Neural crest cell (in vitro differentiated cells): ENCODE results near the gene NPAS2. TPM values are rescaled to one million over a fixed set of nuclear protein-coding genes. Genes with fewer than 3 reads are reported as not detected.

ENCODE experiments used
- DNase-seq: peaks from one replicate; pipeline ENCODE4 v3.0.0; 2021; ENCODE audit warnings: low read depth, mixed read lengths, low spot score
- H3K27ac Mint-ChIP-seq: one replicate; pipeline ENCODE4 v1.8.0; 2021; ENCODE audit warnings: mild to moderate bottlenecking, mixed read lengths; ENCODE audit not compliant: unreplicated experiment
- H3K27me3 Mint-ChIP-seq: 2 replicates; pipeline ENCODE4 v1.8.0; 2021; ENCODE audit warnings: low read depth, mild to moderate bottlenecking, mixed read lengths
- H3K36me3 Mint-ChIP-seq: 2 replicates; pipeline ENCODE4 v1.8.0; 2021; ENCODE audit warnings: low read depth, mild to moderate bottlenecking, mixed read lengths
- H3K4me1 Mint-ChIP-seq: 2 replicates; pipeline ENCODE4 v1.8.0; 2021; ENCODE audit warnings: mixed read lengths
- H3K4me3 Mint-ChIP-seq: one replicate; pipeline ENCODE4 v1.8.0; 2021; ENCODE audit warnings: mild to moderate bottlenecking, mixed read lengths
- H3K9me3 Mint-ChIP-seq: 2 replicates; pipeline ENCODE4 v1.8.0; 2021; ENCODE audit warnings: mixed read lengths
- total RNA-seq: library from RNA; stranded (reverse); gene quantifications from 2 replicates; pipeline ENCODE4 v1.2.1, GENCODE V29; 2021
- TF ChIP-seq, protein P1 (sequence below): fragments of 200-600 bp; sonication (generic); conservative IDR thresholded peaks from 2 replicates; pipeline ENCODE4 v1.5.0; 2021; ENCODE audit warnings: antibody characterized with exemption, mild to moderate bottlenecking

The NPAS2 gene
- total RNA-seq, 1 donor from 2014 or later, result 2.6 TPM

DNA sequence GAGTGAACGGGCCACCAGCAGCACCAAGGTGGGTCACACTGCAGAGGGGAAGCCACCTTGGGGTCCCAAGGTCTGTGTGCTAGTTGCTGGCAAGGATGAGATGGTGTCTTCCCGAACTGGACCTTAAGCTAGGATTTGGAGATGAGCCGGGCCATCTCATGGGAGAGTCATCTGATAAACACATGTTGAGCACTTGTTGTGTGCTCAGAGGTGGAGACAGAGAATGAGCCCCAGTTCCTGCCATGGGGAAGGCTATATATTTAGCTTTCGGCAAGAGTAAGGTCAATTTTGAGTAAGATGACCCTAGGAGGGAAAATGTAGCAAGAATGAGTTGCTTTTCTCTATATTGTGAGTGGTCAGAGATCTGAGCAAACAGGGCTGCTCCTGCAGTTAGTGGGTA is 140.7 kb downstream of the NPAS2 start:
- no peaks in the 10 kb centered on the region for H3K36me3 Mint-ChIP-seq
- no peaks in the 10 kb centered on the region for H3K27me3 Mint-ChIP-seq
- H3K9me3 Mint-ChIP-seq, result no peaks in the 10 kb centered on the region
- no peaks in the 10 kb centered on the region for H3K4me1 Mint-ChIP-seq
- H3K4me3 Mint-ChIP-seq, result no peak overlapping the region
- no peak overlapping the region for H3K27ac Mint-ChIP-seq
- no peak for DNase-seq
- TF ChIP-seq, protein P1, sequence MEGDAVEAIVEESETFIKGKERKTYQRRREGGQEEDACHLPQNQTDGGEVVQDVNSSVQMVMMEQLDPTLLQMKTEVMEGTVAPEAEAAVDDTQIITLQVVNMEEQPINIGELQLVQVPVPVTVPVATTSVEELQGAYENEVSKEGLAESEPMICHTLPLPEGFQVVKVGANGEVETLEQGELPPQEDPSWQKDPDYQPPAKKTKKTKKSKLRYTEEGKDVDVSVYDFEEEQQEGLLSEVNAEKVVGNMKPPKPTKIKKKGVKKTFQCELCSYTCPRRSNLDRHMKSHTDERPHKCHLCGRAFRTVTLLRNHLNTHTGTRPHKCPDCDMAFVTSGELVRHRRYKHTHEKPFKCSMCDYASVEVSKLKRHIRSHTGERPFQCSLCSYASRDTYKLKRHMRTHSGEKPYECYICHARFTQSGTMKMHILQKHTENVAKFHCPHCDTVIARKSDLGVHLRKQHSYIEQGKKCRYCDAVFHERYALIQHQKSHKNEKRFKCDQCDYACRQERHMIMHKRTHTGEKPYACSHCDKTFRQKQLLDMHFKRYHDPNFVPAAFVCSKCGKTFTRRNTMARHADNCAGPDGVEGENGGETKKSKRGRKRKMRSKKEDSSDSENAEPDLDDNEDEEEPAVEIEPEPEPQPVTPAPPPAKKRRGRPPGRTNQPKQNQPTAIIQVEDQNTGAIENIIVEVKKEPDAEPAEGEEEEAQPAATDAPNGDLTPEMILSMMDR, result no peak

DNA sequence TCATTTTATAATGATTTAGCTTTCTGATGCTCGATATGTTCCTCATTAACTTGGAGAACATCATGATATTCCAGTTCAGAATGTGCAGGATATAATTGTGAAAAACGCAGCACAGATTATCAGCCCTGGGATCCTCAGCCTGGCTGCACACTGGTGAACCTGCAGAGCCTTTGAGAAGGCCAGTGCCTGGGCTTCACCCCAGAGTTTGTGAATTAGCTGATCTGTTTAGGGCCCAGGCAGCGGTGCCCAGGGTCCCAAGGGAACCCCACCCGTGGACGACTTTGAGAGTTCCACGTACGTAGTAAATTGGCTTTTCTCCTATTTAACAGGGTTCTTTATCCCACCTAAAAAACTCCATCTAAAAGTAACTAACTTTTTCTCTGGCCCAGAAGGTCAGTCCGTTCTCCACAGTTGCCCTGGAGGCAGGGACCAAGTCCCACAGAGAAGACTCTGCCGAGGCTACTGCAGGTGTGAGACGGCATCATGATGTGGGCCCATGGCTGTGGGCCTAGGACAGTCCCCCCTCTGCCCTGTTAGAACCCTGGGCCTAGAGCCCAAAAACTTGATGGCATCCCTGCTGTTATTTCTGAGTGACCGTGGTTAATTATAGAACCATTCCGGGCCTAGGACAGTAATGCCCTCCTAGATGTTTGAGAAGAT is 142.6 kb downstream of the NPAS2 start:
- Mint-ChIP-seq H3K27ac (no peak overlapping the region), H3K36me3 (no peaks in the 10 kb centered on the region), H3K9me3 (no peaks in the 10 kb centered on the region), H3K4me1 (no peaks in the 10 kb centered on the region), H3K27me3 (no peaks in the 10 kb centered on the region), H3K4me3 (no peak overlapping the region)
- TF ChIP-seq, protein P1, result no peak
- no peak for DNase-seq

DNA sequence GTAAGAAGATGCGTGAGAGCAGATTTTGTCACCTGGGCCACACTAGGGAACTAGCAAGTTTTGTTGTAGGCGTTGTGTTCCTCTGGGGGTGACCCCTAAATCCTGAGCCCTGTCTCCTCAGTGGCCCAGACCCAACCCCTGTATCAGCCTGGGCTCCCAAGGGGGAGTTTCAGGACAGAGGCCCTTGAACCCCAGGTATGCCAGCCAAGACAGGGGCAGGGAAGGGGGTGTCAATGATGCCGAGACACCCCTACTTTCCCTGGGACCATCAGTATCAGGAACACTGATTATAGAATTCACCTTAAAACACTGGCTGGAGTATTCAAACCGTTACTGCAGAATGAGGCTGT is 143.1 kb downstream of the NPAS2 start:
- DNase-seq, result no peak
- TF ChIP-seq, protein P1, result no peak
- no peaks in the 10 kb centered on the region for H3K36me3 Mint-ChIP-seq

DNA sequence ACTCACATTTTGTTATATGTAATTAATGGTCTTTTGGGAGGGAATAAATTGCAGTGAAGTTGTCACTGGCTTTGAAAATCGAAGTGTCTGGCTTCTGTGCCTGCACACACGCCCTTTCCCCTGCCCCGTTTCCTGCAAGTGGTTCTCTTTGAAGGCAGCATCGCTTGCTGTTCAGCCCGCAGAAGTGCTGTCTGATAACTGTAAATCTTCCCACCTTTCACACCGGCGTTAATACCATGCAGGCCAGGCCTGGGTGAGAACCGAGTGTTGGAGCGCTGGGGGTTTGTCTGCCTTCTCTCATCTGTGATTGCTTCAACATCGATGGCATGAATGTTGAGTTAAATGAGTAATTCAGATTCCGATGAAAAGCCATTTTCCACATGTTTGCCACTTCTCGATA is 144.3 kb downstream of the NPAS2 start:
- TF ChIP-seq, protein P1, result no peak
- Mint-ChIP-seq H3K4me1 (no peaks in the 10 kb centered on the region), H3K27ac (no peak overlapping the region), H3K27me3 (no peaks in the 10 kb centered on the region), H3K9me3 (no peaks in the 10 kb centered on the region), H3K4me3 (no peak overlapping the region), H3K36me3 (no peaks in the 10 kb centered on the region)
- DNase-seq, result no peak

More for the DNA sequence above, 143.1 kb downstream of the NPAS2 start:
- Mint-ChIP-seq H3K27me3 (no peaks in the 10 kb centered on the region), H3K27ac (no peak overlapping the region), H3K4me3 (no peak overlapping the region), H3K9me3 (no peaks in the 10 kb centered on the region), H3K4me1 (no peaks in the 10 kb centered on the region)

DNA sequence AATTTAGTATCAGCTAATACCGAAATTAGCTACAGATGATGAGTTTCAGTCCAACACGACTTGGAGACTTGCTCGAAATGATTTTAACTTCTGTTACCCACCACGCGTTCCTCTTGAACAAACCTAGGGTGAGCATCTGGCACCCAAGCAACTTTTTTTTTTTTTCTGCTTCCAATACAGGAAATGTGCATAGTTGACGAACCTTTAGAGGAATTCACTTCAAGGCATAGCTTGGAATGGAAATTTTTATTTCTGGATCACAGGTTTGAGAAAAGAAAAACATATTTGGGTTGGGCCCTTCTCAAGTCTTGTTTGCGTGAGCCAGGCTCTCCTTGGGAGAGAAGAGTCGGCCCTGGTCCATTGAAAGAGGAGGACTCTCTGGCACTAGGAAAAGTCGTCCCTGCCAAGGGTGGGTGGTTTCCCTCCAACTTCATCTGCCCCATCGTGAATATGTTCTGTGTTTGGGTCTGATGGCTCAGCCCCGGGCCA is 144.8 kb downstream of the NPAS2 start:
- TF ChIP-seq, protein P1, result no peak
- H3K27me3 Mint-ChIP-seq, result no peaks in the 10 kb centered on the region
- H3K27ac Mint-ChIP-seq, result no peak overlapping the region
- no peaks in the 10 kb centered on the region for H3K9me3 Mint-ChIP-seq
- H3K36me3 Mint-ChIP-seq, result no peaks in the 10 kb centered on the region
- H3K4me3 Mint-ChIP-seq, result no peak overlapping the region
- no peaks in the 10 kb centered on the region for H3K4me1 Mint-ChIP-seq
- no peak for DNase-seq
